ENCODE results near the gene MTIF3. TPM values are rescaled to one million over a fixed set of nuclear protein-coding genes. Genes with fewer than 3 reads are reported as not detected.

The MTIF3 gene
- total and polyA plus RNA-seq, 7 donors = 64.3 to 125 (median 84.4) TPM

GRCh38 chr13:27389891-27390290 is 60.5 kb downstream of the MTIF3 start:
- no peak overlapping the region for H3K27ac ChIP-seq
- no peaks in the 10 kb centered on the region for H3K9me3 ChIP-seq
- intact Hi-C loops (cut with DNase I) = no loop called here
- peaks cover 0 to 1% (median 0%) of the 10 kb centered on the region in 3 donors for H3K27me3 ChIP-seq
- TF ChIP-seq CTCF (IDR thresholded peaks at IDR 0.05) (no peak), POLR2A (IDR thresholded peaks at IDR 0.05) (no peak), EP300 (IDR thresholded peaks at IDR 0.05) (no peak), POLR2AphosphoS5 (IDR thresholded peaks at IDR 0.05) (no peak)
- H3K36me3 ChIP-seq = no peaks in the 10 kb centered on the region
- no peaks in the 10 kb centered on the region for H3K4me1 ChIP-seq
- DNase-seq = no peak
- WGBS, 2 donors = 92 to 93% methylated on average over 7 of the region's 7 CpGs
- no peak overlapping the region for H3K4me3 ChIP-seq

GRCh38 chr13:27388241-27388640 is 62.1 kb downstream of the MTIF3 start:
- DNase-seq = no peak
- intact Hi-C loops (cut with DNase I) = no loop called here
- no peak overlapping the region for H3K4me3 ChIP-seq
- H3K9me3 ChIP-seq = no peaks in the 10 kb centered on the region
- H3K4me1 ChIP-seq = no peaks in the 10 kb centered on the region
- WGBS, 2 donors = 68 to 85% methylated on average over 2 of the region's 2 CpGs
- H3K27me3 ChIP-seq = peaks cover 0 to 2% (median 0%) of the 10 kb centered on the region in 3 donors
- no peaks in the 10 kb centered on the region for H3K36me3 ChIP-seq
- H3K27ac ChIP-seq = no peak overlapping the region
- no peak for TF ChIP-seq POLR2AphosphoS5 (IDR thresholded peaks at IDR 0.05)
- no peak for TF ChIP-seq CTCF (IDR thresholded peaks at IDR 0.05)
- no peak for TF ChIP-seq EP300 (IDR thresholded peaks at IDR 0.05)
- no peak for TF ChIP-seq POLR2A (IDR thresholded peaks at IDR 0.05)

Small RNA genes lying within 50 kb of the gene (small RNA-seq; reads per million reads assigned to genes)
- gene RNU6-63P = 0 reads per million in 3 donors
- gene RNY1P1 = 0 reads per million in 3 donors

Other genes starting within 250 kb of the MTIF3 start
- gene RPL21, start 199.0 kb downstream of the MTIF3 start, total RNA-seq = 1,000 to 10,000 TPM in 3 of 4 donors, 100 to 1,000 TPM in 1; 708 to 2,145 (median 1,875) TPM
- 1,000 to 10,000 TPM; 1,833 to 2,533 (median 1,930) TPM for gene RPL21, start 199.0 kb downstream of the MTIF3 start, polyA plus RNA-seq
- 100 to 1,000 TPM in 1 of 4 donors, 10 to 100 TPM in 3; 14.1 to 123 (median 18.4) TPM for gene RASL11A, start 179.7 kb downstream of the MTIF3 start, total RNA-seq
- gene RASL11A, start 179.7 kb downstream of the MTIF3 start, polyA plus RNA-seq = 10 to 100 TPM; 33.0 to 51.6 (median 43.1) TPM
- 100 to 1,000 TPM; 135 to 172 (median 154) TPM for gene GTF3A, start 25.9 kb downstream of the MTIF3 start, total RNA-seq
- 100 to 1,000 TPM in 1 of 3 donors, 10 to 100 TPM in 2; 76.3 to 113 (median 87.1) TPM for gene GTF3A, start 25.9 kb downstream of the MTIF3 start, polyA plus RNA-seq
- 10 to 100 TPM in 3 of 4 donors, 1 to 10 TPM in 1; 7.7 to 13.9 (median 10.6) TPM for gene LNX2, start 170.0 kb upstream of the MTIF3 start, total RNA-seq
- gene LNX2, start 170.0 kb upstream of the MTIF3 start, polyA plus RNA-seq = 10 to 100 TPM in 2 of 3 donors, 1 to 10 TPM in 1; 9.4 to 22.2 (median 13.2) TPM
- 100 to 1,000 TPM; 130 to 224 (median 174) TPM for gene POLR1D, start 171.3 kb upstream of the MTIF3 start, total RNA-seq
- gene POLR1D, start 171.3 kb upstream of the MTIF3 start, polyA plus RNA-seq = 100 to 1,000 TPM; 126 to 134 (median 134) TPM